CD4-positive, alpha-beta memory T cell (primary cell): ENCODE data around the gene MCF2L2. TPM values are rescaled to one million over a fixed set of nuclear protein-coding genes. Genes with fewer than 3 reads are reported as not detected.

Experiments used
- CTCF ChIA-PET: fragments of 350-600 bp; sonication (Branson Sonifier 250); formaldehyde crosslinking; loops from one replicate; lab custom pipeline; 2021; ENCODE audit warnings: inconsistent platforms; ENCODE audit not compliant: partially characterized antibody; lab: Charles Lee
- POLR2A ChIA-PET: fragments of 350-600 bp; sonication (Branson Sonifier 250); formaldehyde crosslinking; loops from one replicate; lab custom pipeline; 2021; ENCODE audit not compliant: partially characterized antibody; lab: Charles Lee
- DNase-seq, 5 donors: peaks; one replicate each; pipeline versions ENCODE4 v3.0.0 to v3.0.0-alpha.2; 2020 to 2022; ENCODE audit warnings: mixed read lengths in 1 of 5
- H3K27ac ChIP-seq: one replicate; pipeline ENCODE4 v1.7.0; 2013; ENCODE audit warnings: low read depth, low read length
- H3K27me3 ChIP-seq: 2 replicates; pipeline ENCODE4 v1.7.0; 2013; ENCODE audit warnings: mild to moderate bottlenecking, low read length, moderate library complexity; ENCODE audit not compliant: insufficient read depth
- H3K36me3 ChIP-seq: 2 replicates; pipeline ENCODE4 v1.7.0; 2013; ENCODE audit warnings: mild to moderate bottlenecking, low read length, moderate library complexity; ENCODE audit not compliant: insufficient read depth
- H3K4me1 ChIP-seq: 2 replicates; pipeline ENCODE4 v1.7.0; 2013; ENCODE audit warnings: mild to moderate bottlenecking, low read length, moderate library complexity; ENCODE audit not compliant: insufficient read depth
- H3K4me3 ChIP-seq, 2 donors: one replicate each; pipeline ENCODE4 v1.7.0; 2013; ENCODE audit warnings: low read length in 2 of 2, mild to moderate bottlenecking in 1 of 2
- H3K9me3 ChIP-seq, 2 donors: one replicate each; pipeline ENCODE4 v1.7.0; 2013; ENCODE audit warnings: low read length in 2 of 2, control low read depth in 1 of 2; ENCODE audit not compliant: control insufficient read depth in 1 of 2
- H3K27ac Mint-ChIP-seq, 7 donors: one replicate each; pipeline ENCODE4 v1.8.0; 2020 to 2021; ENCODE audit warnings: mixed read lengths in 7 of 7, mild to moderate bottlenecking in 6 of 7, inconsistent platforms in 3 of 7, moderate library complexity in 3 of 7
- H3K27me3 Mint-ChIP-seq, 2 donors: one replicate each; pipeline ENCODE4 v1.8.0; 2020 to 2021; ENCODE audit warnings: mixed read lengths in 2 of 2
- H3K36me3 Mint-ChIP-seq, 2 donors: one replicate each; pipeline ENCODE4 v1.8.0; 2020 to 2021; ENCODE audit warnings: mixed read lengths in 2 of 2, inconsistent platforms in 1 of 2, mild to moderate bottlenecking in 1 of 2
- H3K4me1 Mint-ChIP-seq, 4 donors: one replicate each; pipeline ENCODE4 v1.8.0; 2020 to 2021; ENCODE audit warnings: mixed read lengths in 4 of 4, mild to moderate bottlenecking in 1 of 4
- H3K4me3 Mint-ChIP-seq, 8 donors: one replicate each; pipeline ENCODE4 v1.8.0; 2020 to 2021; ENCODE audit warnings: mixed read lengths in 8 of 8, mild to moderate bottlenecking in 7 of 8, moderate library complexity in 6 of 8, inconsistent platforms in 3 of 8
- H3K9me3 Mint-ChIP-seq, 8 donors: one replicate each; pipeline ENCODE4 v1.8.0; 2020 to 2021; ENCODE audit warnings: mixed read lengths in 8 of 8, mild to moderate bottlenecking in 5 of 8, inconsistent platforms in 3 of 8, moderate library complexity in 1 of 8
- intact Hi-C: fragments of 100-400 bp; cut with micrococcal nuclease; formaldehyde crosslinking; loops from one replicate; pipeline ENCODE4 v1.15.1; 2023
- polyA plus RNA-seq, 2 donors: library from polyadenylated mRNA; unstranded; fragments of 300-500 nt; fragmentation: Illumina TruSeq; gene quantifications; one replicate each; pipeline ENCODE4 v1.2.3, GENCODE V29; 2021
- total RNA-seq, 2 experiments: library from RNA; stranded (reverse); gene quantifications; one replicate each; pipeline ENCODE4 v1.2.3, GENCODE V29; 2021

The MCF2L2 gene
- total and polyA plus RNA-seq, 4 experiments from 2014 or later = 0.37 to 7.3 (median 5.1) TPM

DNA sequence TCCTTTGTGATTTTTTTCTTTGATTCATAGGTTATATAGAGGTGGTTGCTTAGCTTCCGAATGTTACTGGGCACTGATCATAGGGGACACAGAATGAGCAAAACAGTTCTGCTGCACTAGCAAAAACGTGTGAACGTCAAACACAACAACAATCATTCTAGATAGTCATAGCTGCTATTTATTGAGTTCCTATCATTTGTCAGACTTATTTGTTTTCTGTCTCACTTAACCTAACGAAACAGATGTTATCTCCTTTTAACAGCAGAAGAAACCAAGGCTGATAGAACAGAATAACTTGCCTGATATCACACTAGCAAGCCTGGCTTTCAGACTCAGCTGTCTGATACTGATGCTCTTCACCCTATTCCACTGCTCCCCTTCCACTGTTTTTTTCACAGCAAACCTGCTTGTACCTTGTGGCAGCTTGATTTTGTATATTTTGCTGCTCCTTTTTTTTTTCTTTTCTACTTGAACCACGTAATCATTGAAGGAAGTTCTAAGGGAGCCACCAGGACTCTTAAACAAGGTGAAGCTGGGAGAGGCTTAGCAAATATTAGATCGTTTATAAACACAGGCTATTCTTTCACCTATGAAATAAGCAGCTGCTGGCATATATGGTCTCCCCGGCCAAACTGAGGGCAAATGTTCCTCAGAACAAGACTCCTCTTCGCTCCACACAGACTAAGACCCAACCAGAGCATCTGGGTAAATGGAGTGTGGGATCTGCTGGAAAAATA, 78.8 kb downstream of the MCF2L2 start:
- ChIA-PET CTCF (no interaction called here), POLR2A (no interaction called here)
- DNase-seq = peak in 2 of 5 donors; percentile 18 to 60
- no peaks in the 10 kb centered on the region for H3K27me3 Mint-ChIP-seq
- Histone ChIP-seq H3K36me3 (no peaks in the 10 kb centered on the region), H3K4me1 (peaks cover 13% of the 10 kb centered on the region), H3K27me3 (no peaks in the 10 kb centered on the region), H3K27ac (no peak overlapping the region), H3K9me3 (no peaks in the 10 kb centered on the region), H3K4me3 (no peak overlapping the region)
- H3K4me3 Mint-ChIP-seq = peak overlapping the region in 6 of 8 donors; percentile 3 to 57 (median 18)
- H3K36me3 Mint-ChIP-seq = peaks cover 2 to 15% of the 10 kb centered on the region in 2 donors
- peaks cover 0 to 16% (median 10%) of the 10 kb centered on the region in 8 donors for H3K9me3 Mint-ChIP-seq
- peaks cover 17 to 29% (median 23%) of the 10 kb centered on the region in 4 donors for H3K4me1 Mint-ChIP-seq
- peak overlapping the region; percentile 39 to 94 (median 77) for H3K27ac Mint-ChIP-seq
- intact Hi-C loops = no loop called here

DNA sequence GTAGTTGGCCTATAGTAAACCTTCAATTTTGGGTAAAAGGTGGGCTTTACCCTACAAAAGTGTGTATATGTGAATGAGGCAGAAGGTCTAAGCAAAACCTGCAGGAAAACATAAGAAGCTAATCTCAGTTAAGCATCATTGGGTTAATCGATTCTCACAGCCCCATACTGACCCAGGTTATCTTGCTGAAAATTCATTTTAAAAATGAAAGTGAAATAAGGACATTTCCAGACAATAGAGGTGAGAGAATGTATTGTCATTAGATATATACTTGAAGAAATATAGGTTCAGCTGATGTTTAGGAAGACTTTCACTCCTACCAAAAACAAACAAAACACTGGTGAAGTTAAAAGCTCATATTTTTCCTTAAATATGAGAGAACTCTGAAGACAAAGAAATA, 85.6 kb downstream of the MCF2L2 start:
- intact Hi-C loops = no loop called here
- peak overlapping the region in 4 of 7 donors; percentile 14 to 67 (median 46) for H3K27ac Mint-ChIP-seq
- Histone ChIP-seq H3K27ac (no peak overlapping the region), H3K9me3 (no peaks in the 10 kb centered on the region), H3K36me3 (no peaks in the 10 kb centered on the region), H3K27me3 (no peaks in the 10 kb centered on the region), H3K4me3 (no peak overlapping the region), H3K4me1 (peaks cover 10% of the 10 kb centered on the region)
- no peak for DNase-seq
- peaks cover 0 to 16% (median 9%) of the 10 kb centered on the region in 8 donors for H3K9me3 Mint-ChIP-seq
- no peaks in the 10 kb centered on the region for H3K27me3 Mint-ChIP-seq
- H3K4me1 Mint-ChIP-seq = peaks cover 7 to 16% (median 12%) of the 10 kb centered on the region in 4 donors
- peaks cover 4 to 29% of the 10 kb centered on the region in 2 donors for H3K36me3 Mint-ChIP-seq
- ChIA-PET POLR2A (no interaction called here), CTCF (interaction anchor here (0.7 to 0.9 kb wide), 2 partner anchors 13 to 85 kb away, joined by 4 to 5 read pairs; no protein-coding TSS in a partner anchor)
- H3K4me3 Mint-ChIP-seq = peak overlapping the region in 6 of 8 donors; percentile 0 to 70 (median 60)

DNA sequence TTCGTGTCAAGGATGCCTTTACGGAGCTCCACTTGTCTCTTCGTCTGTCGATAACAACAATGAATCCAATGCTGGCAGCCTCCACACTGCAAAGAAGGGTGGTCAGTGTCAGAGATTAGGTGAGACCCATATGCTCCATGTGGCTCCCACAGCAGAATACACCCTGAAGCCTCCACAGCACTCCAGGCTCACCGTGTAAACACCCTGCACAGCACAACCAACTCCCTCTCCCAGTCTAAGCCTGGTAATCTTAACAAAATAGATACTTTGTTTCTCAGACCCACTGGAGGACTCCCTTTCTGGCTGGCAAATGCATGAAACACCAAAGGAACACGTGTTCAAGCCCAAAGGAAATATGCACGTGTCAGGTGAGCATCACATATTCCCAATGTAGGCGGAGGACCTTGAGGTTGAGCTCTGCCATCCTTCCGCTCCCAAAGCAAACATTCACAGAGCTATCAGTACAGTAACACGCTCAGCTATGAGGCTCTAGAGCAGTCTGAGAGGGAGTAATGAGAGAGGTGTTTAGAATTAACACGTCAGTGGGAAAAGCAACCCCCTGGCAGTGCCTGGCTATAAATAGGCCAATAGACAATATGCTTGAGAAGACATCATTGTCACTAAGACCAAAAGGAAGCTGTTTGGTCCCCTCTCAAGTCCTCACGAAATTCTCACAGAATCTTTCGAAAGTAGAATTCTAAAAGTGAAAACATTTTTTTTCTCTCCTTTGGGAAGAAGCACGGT, 86.7 kb downstream of the MCF2L2 start:
- POLR2A ChIA-PET = no interaction called here
- no peak for DNase-seq
- Mint-ChIP-seq H3K27ac (no peak overlapping the region), H3K9me3 (peaks cover 0 to 13% (median 9%) of the 10 kb centered on the region in 8 donors), H3K36me3 (peaks cover 4 to 36% of the 10 kb centered on the region in 2 donors), H3K4me3 (no peak overlapping the region), H3K27me3 (no peaks in the 10 kb centered on the region), H3K4me1 (peaks cover 4 to 10% (median 9%) of the 10 kb centered on the region in 4 donors)
- H3K9me3 ChIP-seq = no peaks in the 10 kb centered on the region
- peaks cover 10% of the 10 kb centered on the region for H3K4me1 ChIP-seq
- no peaks in the 10 kb centered on the region for H3K27me3 ChIP-seq
- H3K4me3 ChIP-seq = no peak overlapping the region
- CTCF ChIA-PET = no interaction called here
- H3K36me3 ChIP-seq = no peaks in the 10 kb centered on the region
- no peak overlapping the region for H3K27ac ChIP-seq
- intact Hi-C loops = no loop called here

DNA sequence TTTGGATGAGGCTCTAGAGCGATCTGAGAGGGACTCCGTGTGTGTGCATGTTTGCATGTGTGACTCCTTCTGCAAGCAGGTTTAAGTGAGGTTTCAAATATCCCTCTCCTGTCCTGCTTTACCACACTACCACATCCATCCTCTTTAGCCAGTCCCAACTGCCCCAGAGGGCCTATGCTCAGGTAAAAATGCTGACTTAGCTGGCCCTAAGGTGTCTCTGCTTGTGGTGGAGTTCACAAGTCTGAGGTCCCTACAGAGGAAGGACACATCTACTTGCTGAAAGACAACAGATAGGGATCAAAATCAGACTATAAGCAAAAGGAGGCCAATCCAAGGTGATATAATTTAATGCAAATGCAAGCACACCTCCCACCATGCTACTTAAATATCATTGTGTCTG, 88.2 kb downstream of the MCF2L2 start:
- POLR2A ChIA-PET = no interaction called here
- no peak for DNase-seq
- H3K27ac Mint-ChIP-seq = no peak overlapping the region
- intact Hi-C loops = no loop called here
- Histone ChIP-seq H3K4me3 (no peak overlapping the region), H3K9me3 (no peaks in the 10 kb centered on the region), H3K4me1 (peaks cover 10% of the 10 kb centered on the region), H3K36me3 (no peaks in the 10 kb centered on the region), H3K27ac (no peak overlapping the region), H3K27me3 (no peaks in the 10 kb centered on the region)
- no peak overlapping the region for H3K4me3 Mint-ChIP-seq
- no peaks in the 10 kb centered on the region for H3K27me3 Mint-ChIP-seq
- peaks cover 0 to 4% (median 4%) of the 10 kb centered on the region in 8 donors for H3K9me3 Mint-ChIP-seq
- CTCF ChIA-PET = no interaction called here
- H3K36me3 Mint-ChIP-seq = peaks cover 3 to 27% of the 10 kb centered on the region in 2 donors
- H3K4me1 Mint-ChIP-seq = peaks cover 4 to 10% (median 8%) of the 10 kb centered on the region in 4 donors

DNA sequence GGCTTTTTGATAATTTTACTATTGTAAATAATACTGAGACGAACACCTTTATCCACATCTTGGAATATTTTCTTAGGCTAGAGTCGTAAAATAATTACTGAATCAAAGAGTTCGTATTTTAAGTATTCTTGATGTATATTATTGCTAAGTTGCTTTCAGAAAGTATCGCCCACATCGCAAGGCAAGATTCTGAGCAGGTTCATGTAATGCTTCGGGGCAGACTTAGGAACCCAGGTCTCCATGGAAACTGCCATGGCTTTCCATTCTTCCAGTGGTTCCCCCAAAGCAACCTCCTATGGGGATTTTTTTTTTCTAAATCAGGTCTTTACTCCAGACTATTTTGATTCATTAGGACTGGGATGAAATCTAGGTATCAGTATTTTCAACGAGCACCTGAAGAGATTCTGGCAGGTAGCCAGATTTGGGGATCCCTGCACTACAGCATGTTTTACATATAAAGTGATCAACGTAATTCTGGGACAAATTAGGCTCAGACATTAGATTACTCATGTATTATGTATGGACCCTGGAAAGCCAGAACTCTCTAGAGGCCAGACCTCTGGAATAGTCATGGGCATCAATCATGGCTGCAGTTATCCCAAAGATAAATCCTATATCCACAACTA, 88.8 kb downstream of the MCF2L2 start:
- CTCF ChIA-PET = no interaction called here
- Histone ChIP-seq H3K4me1 (peaks cover 10% of the 10 kb centered on the region), H3K4me3 (no peak overlapping the region), H3K27ac (no peak overlapping the region), H3K9me3 (no peaks in the 10 kb centered on the region), H3K36me3 (no peaks in the 10 kb centered on the region), H3K27me3 (no peaks in the 10 kb centered on the region)
- Mint-ChIP-seq H3K27me3 (no peaks in the 10 kb centered on the region), H3K4me1 (peaks cover 4 to 10% (median 8%) of the 10 kb centered on the region in 4 donors), H3K4me3 (no peak overlapping the region), H3K27ac (no peak overlapping the region), H3K9me3 (no peaks in the 10 kb centered on the region), H3K36me3 (peaks cover 3 to 21% of the 10 kb centered on the region in 2 donors)
- POLR2A ChIA-PET = no interaction called here
- no peak for DNase-seq
- intact Hi-C loops = no loop called here

DNA sequence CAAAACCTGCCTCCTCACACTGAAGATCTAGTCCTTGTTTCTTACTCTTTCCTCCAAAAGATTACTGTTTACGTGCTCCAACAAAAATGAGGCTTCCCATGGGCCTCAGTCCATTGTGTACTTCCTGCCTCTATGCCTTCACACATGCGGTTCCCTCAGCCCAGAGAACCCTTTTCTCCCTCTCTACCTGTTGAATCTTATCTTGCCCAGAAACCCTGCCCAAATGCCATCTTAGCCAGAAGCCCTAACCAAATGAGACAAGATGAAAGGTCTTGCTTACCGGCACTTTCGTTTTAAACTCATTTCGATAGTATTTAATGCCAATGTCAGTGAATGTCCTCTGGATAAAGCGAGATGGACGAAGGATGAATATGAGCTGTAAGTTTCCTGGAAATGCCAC, 89.9 kb downstream of the MCF2L2 start:
- H3K36me3 Mint-ChIP-seq = peaks cover 3 to 27% of the 10 kb centered on the region in 2 donors
- Histone ChIP-seq H3K36me3 (no peaks in the 10 kb centered on the region), H3K4me3 (no peak overlapping the region), H3K27ac (no peak overlapping the region), H3K9me3 (no peaks in the 10 kb centered on the region), H3K27me3 (no peaks in the 10 kb centered on the region), H3K4me1 (peaks cover 10% of the 10 kb centered on the region)
- H3K4me1 Mint-ChIP-seq = peaks cover 4 to 10% (median 8%) of the 10 kb centered on the region in 4 donors
- no peak overlapping the region for H3K27ac Mint-ChIP-seq
- DNase-seq = no peak
- CTCF ChIA-PET = no interaction called here
- no peaks in the 10 kb centered on the region for H3K9me3 Mint-ChIP-seq
- intact Hi-C loops = no loop called here
- no peak overlapping the region for H3K4me3 Mint-ChIP-seq
- H3K27me3 Mint-ChIP-seq = no peaks in the 10 kb centered on the region
- POLR2A ChIA-PET = no interaction called here

DNA sequence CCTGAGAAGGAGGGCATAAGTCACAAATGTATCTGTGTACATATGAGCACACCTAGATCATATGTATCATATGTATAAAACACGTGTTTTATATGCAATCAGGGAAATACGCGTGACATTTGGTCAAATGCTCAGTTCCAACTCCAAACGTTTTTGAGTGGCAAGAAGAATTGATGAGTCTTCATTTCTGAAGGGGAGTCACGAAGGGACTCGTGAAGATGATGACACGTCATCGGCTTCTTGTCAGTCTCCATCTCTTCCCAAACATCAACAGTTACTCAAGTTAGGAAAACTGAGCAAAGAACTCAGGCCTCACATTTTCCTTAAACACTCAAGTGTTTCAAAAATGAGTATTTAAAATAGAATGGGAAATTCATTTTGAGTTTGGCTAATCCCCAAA, 95.9 kb downstream of the MCF2L2 start:
- CTCF ChIA-PET = no interaction called here
- H3K27ac ChIP-seq = no peak overlapping the region
- H3K36me3 ChIP-seq = no peaks in the 10 kb centered on the region
- H3K27me3 Mint-ChIP-seq = no peaks in the 10 kb centered on the region
- H3K4me3 Mint-ChIP-seq = no peak overlapping the region
- POLR2A ChIA-PET = no interaction called here
- no peaks in the 10 kb centered on the region for H3K27me3 ChIP-seq
- H3K9me3 Mint-ChIP-seq = no peaks in the 10 kb centered on the region
- H3K36me3 Mint-ChIP-seq = peaks cover 0 to 21% of the 10 kb centered on the region in 2 donors
- no peaks in the 10 kb centered on the region for H3K4me1 ChIP-seq
- no peak for DNase-seq
- no peak overlapping the region for H3K4me3 ChIP-seq
- H3K9me3 ChIP-seq = no peaks in the 10 kb centered on the region
- H3K4me1 Mint-ChIP-seq = no peaks in the 10 kb centered on the region
- H3K27ac Mint-ChIP-seq = no peak overlapping the region
- intact Hi-C loops = no loop called here
